ENCODE measurements around the gene TFR2.

Gene TFR2

GRCh38 chr7:100686201-100686821 is 45.0 kb upstream of the TFR2 start:
- TF ChIP-seq CTCF (IDR thresholded peaks at IDR 0.05) = no peak
- TF ChIP-seq ZFX (IDR thresholded peaks at IDR 0.05; ENCODE audit: borderline replicate concordance) = no peak
- H3K27ac ChIP-seq = no peak overlapping the region

GRCh38 chr7:100685631-100686145 is 44.3 kb upstream of the TFR2 start:
- no peak for TF ChIP-seq ZFX (IDR thresholded peaks at IDR 0.05; ENCODE audit: borderline replicate concordance)
- H3K27ac ChIP-seq = no peak overlapping the region

GRCh38 chr7:100685049-100685605 is 43.8 kb upstream of the TFR2 start:
- no peak overlapping the region for H3K27ac ChIP-seq
- no peak for TF ChIP-seq CTCF (IDR thresholded peaks at IDR 0.05)
- TF ChIP-seq ZFX (IDR thresholded peaks at IDR 0.05; ENCODE audit: borderline replicate concordance) = no peak

GRCh38 chr7:100684534-100685042 is 43.2 kb upstream of the TFR2 start:
- H3K27ac ChIP-seq = no peak overlapping the region
- TF ChIP-seq ZFX (IDR thresholded peaks at IDR 0.05; ENCODE audit: borderline replicate concordance) (no peak), CTCF (IDR thresholded peaks at IDR 0.05) (no peak)

GRCh38 chr7:100683659-100684533 is 42.5 kb upstream of the TFR2 start:
- no peak for TF ChIP-seq ZFX (IDR thresholded peaks at IDR 0.05; ENCODE audit: borderline replicate concordance)

GRCh38 chr7:100682991-100683658 is 41.8 kb upstream of the TFR2 start:
- no peak overlapping the region for H3K27ac ChIP-seq
- TF ChIP-seq CTCF (IDR thresholded peaks at IDR 0.05) = no peak
- TF ChIP-seq ZFX (IDR thresholded peaks at IDR 0.05; ENCODE audit: borderline replicate concordance) = no peak

More at GRCh38 chr7:100683659-100684533, 42.5 kb upstream of the TFR2 start:
- no peak overlapping the region for H3K27ac ChIP-seq

DNA sequence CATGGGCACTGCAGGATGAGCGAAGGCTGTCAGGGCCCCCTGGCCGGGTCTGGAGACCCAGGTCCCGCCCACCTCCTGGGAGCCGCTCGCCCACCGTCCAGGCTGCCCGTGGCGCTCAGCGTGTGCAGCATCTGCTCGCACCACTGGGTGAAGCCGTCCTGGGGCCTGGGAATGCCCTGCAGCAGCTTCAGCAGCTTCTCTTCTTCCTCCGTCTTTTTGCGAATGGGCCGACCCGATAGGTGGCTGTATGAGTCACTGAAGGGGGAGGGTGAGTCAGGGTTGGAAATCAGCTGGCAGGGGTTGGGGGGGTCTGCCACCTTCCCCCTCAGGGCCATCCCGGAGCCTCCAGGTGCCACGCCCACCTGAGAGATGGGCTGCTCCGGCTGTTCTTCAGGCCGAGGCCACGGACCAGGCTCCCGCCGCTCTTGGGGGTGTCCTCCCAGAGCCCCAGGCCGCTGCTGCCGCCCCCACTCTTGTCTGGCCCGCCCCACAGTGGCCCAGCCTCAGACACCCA is 40.9 kb upstream of the TFR2 start:
- TF ChIP-seq ZFX (IDR thresholded peaks at IDR 0.05; ENCODE audit: borderline replicate concordance) = no peak
- no peak for TF ChIP-seq CTCF (IDR thresholded peaks at IDR 0.05)
- H3K27ac ChIP-seq = peak overlapping the region; percentile 94; the same call in 1 of the 2 replicates

All from 22Rv1 (cell line).